Ishikawa (cell line): Measurements from ENCODE around the gene DDTL.
A peak's percentile ranks its signal among the peaks of the same experiment; 100 is the strongest.
"Not testable (repeated sequence)": the region's sequence is repeated elsewhere in the genome, so short reads cannot be mapped to it uniquely, and the experiment has no call there.

Source experiments
- CEBPB ChIP-seq: IDR thresholded peaks from 2 replicates; pipeline ENCODE4 v1.6.1; 2012
- CREB1 ChIP-seq: IDR thresholded peaks from 2 replicates; pipeline ENCODE4 v1.6.1; 2012; ENCODE audit warnings: low read depth
- EGR1 ChIP-seq: IDR thresholded peaks from 2 replicates; pipeline ENCODE4 v1.6.1; 2012
- EP300 ChIP-seq: IDR thresholded peaks from 2 replicates; pipeline ENCODE4 v1.6.1; 2012; ENCODE audit warnings: borderline replicate concordance
- FOXM1 ChIP-seq: IDR thresholded peaks from 2 replicates; pipeline ENCODE4 v1.6.1; 2012; ENCODE audit warnings: low read depth, borderline replicate concordance
- NFIC ChIP-seq: IDR thresholded peaks from 2 replicates; pipeline ENCODE4 v1.6.1; 2012
- RAD21 ChIP-seq: IDR thresholded peaks from 2 replicates; pipeline ENCODE4 v1.6.1; 2012; ENCODE audit warnings: low read depth
- TAF1 ChIP-seq: IDR thresholded peaks from 2 replicates; pipeline ENCODE4 v1.6.1; 2012; ENCODE audit warnings: low read depth, mild to moderate bottlenecking
- TCF12 ChIP-seq: IDR thresholded peaks from 2 replicates; pipeline ENCODE4 v1.6.1; 2012; ENCODE audit warnings: low read depth
- TEAD4 ChIP-seq: IDR thresholded peaks from 2 replicates; pipeline ENCODE4 v1.6.1; 2012
- YY1 ChIP-seq: IDR thresholded peaks from 2 replicates; pipeline ENCODE4 v1.6.1; 2012; ENCODE audit warnings: low read depth
- ZBTB7A ChIP-seq: IDR thresholded peaks from 2 replicates; pipeline ENCODE4 v1.6.1; 2012; ENCODE audit warnings: low read depth
- TF ChIP-seq, protein P1 (sequence below): IDR thresholded peaks from 2 replicates; pipeline ENCODE4 v1.6.1; 2012; ENCODE audit warnings: low read depth, mild to moderate bottlenecking
- TF ChIP-seq, protein P2 (sequence below): IDR thresholded peaks from 2 replicates; pipeline ENCODE4 v1.6.1; 2012
- TF ChIP-seq, protein P3 (sequence below): IDR thresholded peaks from 2 replicates; pipeline ENCODE4 v1.6.1; 2012

The DDTL gene

DNA sequence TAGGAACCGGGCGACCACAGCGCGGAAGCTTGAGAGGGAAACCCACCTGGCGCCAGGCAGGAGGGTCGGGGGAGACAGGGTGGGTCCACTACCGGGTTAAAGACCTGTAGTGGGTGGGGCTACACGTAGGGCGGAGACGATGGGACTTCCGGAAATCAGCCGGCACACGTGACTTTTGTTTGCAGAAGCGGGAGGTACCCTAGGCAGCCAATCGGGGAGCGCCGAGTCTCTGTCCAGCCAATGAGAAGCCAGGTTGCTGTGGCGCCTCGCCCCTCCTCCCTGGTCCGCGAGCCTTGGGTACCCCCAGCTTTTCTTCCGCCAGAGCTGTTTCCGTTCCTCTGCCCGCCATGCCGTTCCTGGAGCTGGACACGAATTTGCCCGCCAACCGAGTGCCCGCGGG is at the start of gene DDTL:
Gene DDTL (plus strand): TSS at position 321 of the 400 bp plus-strand sequence. CDS start 27 bp downstream, at position 348.
- not testable (repeated sequence) for TF ChIP-seq YY1, ZBTB7A, EGR1

DNA sequence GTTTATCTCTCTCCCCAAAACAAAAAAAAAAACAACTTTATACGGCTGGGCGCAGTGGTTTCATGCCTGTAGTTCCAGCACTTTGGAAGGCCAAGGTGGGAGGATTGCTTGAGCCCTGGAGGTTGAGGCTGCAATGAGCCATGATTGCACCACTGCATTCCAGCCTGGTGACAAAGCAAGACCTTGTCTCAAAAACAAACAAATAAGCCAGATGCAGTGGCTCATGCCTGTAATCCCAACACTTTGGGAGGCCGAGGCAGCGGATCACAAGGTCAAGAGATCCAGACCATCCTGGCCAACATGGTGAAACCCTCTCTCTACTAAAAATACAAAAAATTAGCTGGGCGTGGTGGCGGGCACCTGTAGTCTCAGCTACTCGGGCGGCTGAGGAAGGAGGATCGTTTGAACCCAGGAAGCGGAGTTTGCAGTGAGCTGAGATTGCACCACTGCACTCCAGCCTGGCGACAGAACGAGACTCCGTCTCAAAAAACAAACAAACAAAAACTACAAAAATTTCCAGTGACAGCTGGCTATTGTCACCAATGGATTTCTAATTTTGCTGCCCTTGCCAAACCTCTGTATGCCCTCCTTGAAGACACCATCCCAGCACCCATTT is 45.0 kb upstream of the DDTL start:
- peak; percentile 56; the same call in 1 of the 2 replicates for TF ChIP-seq CEBPB
- TF ChIP-seq TEAD4, result peak; percentile 50

DNA sequence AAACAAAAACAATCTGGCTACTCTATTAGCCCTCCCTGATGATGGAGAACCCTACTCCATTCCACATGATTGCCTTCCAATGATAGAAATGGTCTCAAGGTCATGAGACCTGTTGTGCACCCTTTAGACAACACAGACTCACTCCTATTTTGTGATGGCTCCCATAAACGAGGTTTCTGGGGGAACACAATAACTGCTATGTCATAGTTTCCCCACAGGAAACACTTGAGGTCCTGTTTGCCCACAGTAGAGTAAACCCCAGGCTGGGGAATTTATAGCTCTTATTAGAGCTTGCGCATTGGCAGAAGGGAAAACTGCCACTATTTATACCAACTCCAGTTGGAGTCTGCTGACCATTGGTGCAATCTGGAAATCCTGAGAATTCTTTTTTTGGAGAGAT is 43.8 kb upstream of the DDTL start:
- no peak for TF ChIP-seq EGR1
- no peak for TF ChIP-seq FOXM1
- no peak for TF ChIP-seq NFIC
- TF ChIP-seq, protein P1, sequence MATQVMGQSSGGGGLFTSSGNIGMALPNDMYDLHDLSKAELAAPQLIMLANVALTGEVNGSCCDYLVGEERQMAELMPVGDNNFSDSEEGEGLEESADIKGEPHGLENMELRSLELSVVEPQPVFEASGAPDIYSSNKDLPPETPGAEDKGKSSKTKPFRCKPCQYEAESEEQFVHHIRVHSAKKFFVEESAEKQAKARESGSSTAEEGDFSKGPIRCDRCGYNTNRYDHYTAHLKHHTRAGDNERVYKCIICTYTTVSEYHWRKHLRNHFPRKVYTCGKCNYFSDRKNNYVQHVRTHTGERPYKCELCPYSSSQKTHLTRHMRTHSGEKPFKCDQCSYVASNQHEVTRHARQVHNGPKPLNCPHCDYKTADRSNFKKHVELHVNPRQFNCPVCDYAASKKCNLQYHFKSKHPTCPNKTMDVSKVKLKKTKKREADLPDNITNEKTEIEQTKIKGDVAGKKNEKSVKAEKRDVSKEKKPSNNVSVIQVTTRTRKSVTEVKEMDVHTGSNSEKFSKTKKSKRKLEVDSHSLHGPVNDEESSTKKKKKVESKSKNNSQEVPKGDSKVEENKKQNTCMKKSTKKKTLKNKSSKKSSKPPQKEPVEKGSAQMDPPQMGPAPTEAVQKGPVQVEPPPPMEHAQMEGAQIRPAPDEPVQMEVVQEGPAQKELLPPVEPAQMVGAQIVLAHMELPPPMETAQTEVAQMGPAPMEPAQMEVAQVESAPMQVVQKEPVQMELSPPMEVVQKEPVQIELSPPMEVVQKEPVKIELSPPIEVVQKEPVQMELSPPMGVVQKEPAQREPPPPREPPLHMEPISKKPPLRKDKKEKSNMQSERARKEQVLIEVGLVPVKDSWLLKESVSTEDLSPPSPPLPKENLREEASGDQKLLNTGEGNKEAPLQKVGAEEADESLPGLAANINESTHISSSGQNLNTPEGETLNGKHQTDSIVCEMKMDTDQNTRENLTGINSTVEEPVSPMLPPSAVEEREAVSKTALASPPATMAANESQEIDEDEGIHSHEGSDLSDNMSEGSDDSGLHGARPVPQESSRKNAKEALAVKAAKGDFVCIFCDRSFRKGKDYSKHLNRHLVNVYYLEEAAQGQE, result no peak

DNA sequence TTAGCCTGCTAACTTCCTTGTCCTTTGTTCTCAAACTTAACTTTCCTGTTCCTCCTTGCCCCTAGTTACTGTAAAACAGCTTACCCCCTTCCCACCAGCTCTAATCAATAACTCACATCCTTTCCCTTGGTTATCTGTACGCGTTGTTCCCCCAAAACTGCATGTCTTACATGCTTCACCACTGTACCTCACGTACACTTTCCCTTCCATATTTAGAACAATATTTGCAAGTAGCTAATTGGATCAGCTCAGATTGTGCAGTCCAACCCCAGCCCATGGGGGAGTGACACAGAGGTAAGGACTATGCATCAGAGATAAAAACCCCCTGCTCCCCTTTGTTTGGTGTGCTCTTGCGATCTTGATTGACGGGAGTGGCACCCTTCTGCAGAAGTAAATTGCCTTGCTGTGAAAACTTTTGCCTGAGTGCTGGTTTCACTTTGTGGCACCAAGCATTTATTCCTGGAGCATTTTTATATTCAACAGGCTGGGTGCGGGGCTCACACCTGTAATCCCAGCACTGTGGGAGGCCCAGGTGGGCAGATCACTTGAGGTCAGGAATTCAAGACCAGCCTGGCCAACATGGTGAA is 41.6 kb upstream of the DDTL start:
- TF ChIP-seq EP300, result no peak
- TF ChIP-seq TAF1, result no peak
- TF ChIP-seq TCF12, result 0 out of 2 replicates have a peak, but pooled peaks have one; percentile 18
- TF ChIP-seq RAD21, result no peak

DNA sequence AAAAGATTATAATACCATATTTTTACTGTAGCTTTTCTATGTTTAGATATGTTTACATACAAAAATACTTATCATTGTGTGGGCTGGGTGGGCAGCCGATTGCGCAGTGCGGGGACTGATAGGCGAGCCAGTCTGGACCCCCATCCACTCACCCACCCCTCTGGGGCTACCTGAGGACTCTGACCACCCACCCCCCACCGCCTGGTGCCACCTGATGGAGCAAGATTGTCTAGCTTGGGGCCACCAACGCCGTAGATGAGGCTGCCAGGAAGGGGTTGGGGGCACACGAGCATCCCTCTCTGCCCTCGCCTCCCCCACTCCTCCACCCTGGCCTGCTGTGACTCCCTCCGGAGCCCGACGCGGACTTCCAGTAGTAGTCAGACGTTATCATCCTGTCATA is 40.1 kb upstream of the DDTL start:
- TF ChIP-seq, protein P1, result no peak
- TF ChIP-seq TCF12, result no peak
- no peak for TF ChIP-seq EP300
- no peak for TF ChIP-seq EGR1

DNA sequence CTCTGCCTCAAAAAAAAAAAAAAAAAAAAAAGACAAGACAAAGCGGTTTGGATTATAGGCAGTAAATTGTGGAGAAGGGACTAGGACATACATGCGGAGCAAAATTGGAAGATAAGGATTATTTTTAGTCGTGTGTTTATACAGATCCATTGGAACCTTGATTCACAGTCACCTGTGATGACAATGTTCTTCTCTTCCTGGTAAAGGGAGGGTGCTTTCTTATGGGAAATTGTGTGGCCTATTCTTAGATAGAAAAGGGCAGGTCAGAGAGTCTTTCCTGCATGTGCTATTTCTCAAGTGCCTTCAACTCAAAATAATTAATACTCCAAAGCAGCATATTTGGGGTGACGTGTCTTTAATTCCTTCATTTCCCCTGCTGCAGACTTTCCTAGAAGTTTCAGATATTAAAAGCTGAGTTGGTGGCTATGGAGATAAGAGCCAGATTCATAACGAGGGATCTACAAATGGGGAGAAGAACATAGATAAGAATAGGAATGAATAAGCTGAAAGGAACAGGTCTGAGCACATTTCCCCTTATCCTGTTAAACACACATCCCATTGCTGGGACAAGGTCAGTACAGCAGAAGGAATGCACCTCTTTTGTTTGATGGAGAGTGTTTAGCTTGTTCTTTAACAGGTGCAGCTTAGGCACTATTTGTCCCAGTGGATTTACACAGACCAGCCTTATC is 28.2 kb upstream of the DDTL start:
- no peak for TF ChIP-seq CREB1
- TF ChIP-seq, protein P1, result no peak
- no peak for TF ChIP-seq TAF1
- TF ChIP-seq, protein P2, sequence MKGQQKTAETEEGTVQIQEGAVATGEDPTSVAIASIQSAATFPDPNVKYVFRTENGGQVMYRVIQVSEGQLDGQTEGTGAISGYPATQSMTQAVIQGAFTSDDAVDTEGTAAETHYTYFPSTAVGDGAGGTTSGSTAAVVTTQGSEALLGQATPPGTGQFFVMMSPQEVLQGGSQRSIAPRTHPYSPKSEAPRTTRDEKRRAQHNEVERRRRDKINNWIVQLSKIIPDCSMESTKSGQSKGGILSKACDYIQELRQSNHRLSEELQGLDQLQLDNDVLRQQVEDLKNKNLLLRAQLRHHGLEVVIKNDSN, result no peak
- TF ChIP-seq, protein P3, sequence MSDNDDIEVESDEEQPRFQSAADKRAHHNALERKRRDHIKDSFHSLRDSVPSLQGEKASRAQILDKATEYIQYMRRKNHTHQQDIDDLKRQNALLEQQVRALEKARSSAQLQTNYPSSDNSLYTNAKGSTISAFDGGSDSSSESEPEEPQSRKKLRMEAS, result no peak
- no peak for TF ChIP-seq NFIC
- TF ChIP-seq TEAD4, result no peak
- TF ChIP-seq TCF12, result no peak
- TF ChIP-seq ZBTB7A, result no peak
- no peak for TF ChIP-seq RAD21
